Muscle layer of duodenum (tissue), 2 donors: ENCODE measurements around the gene NOTCH2.
"Not testable (repeated sequence)": the region's sequence is repeated elsewhere in the genome, so short reads cannot be mapped to it uniquely, and the experiment has no call there.

Source experiments
- H3K27ac ChIP-seq: one replicate; pipeline ENCODE4 v1.7.0; 2013; ENCODE audit warnings: mild to moderate bottlenecking, low read length
- H3K27me3 ChIP-seq: one replicate; pipeline ENCODE4 v1.7.0; 2013; ENCODE audit warnings: low read depth, mild to moderate bottlenecking, control low read depth, low read length
- H3K36me3 ChIP-seq, 2 donors: one replicate each; pipeline ENCODE4 v1.7.0; 2013; ENCODE audit warnings: low read length in 2 of 2, control low read depth in 1 of 2, mild to moderate bottlenecking in 1 of 2; ENCODE audit not compliant: insufficient read depth in 2 of 2, control insufficient read depth in 1 of 2
- H3K4me1 ChIP-seq, 2 donors: one replicate each; pipeline ENCODE4 v1.7.0; 2013; ENCODE audit warnings: low read length in 2 of 2, mild to moderate bottlenecking in 2 of 2, control low read depth in 1 of 2, moderate library complexity in 1 of 2; ENCODE audit not compliant: insufficient read depth in 2 of 2, control insufficient read depth in 1 of 2
- H3K4me3 ChIP-seq, 2 donors: one replicate each; pipeline ENCODE4 v1.7.0; 2013; ENCODE audit warnings: low read length in 2 of 2, low read depth in 1 of 2, mild to moderate bottlenecking in 1 of 2
- H3K9me3 ChIP-seq, 2 donors: one replicate each; pipeline ENCODE4 v1.7.0; 2013; ENCODE audit warnings: low read length in 2 of 2, control low read depth in 1 of 2, mild to moderate bottlenecking in 1 of 2; ENCODE audit not compliant: control insufficient read depth in 1 of 2
- donor health status: healthy.

Gene NOTCH2

GRCh38 chr1:119984771-119985170 is 84.7 kb downstream of the NOTCH2 start:
- Histone ChIP-seq H3K27me3 (no peaks in the 10 kb centered on the region), H3K27ac (no peak overlapping the region), H3K4me3 (no peak overlapping the region), H3K4me1 (peaks cover 0 to 14% of the 10 kb centered on the region in 2 donors), H3K36me3 (peaks cover 5 to 7% of the 10 kb centered on the region in 2 donors), H3K9me3 (no peaks in the 10 kb centered on the region)

GRCh38 chr1:119981986-119982815 is 87.3 kb downstream of the NOTCH2 start:
- no peaks in the 10 kb centered on the region for H3K9me3 ChIP-seq
- H3K36me3 ChIP-seq = peaks cover 5 to 7% of the 10 kb centered on the region in 2 donors
- H3K27ac ChIP-seq = no peak overlapping the region
- peaks cover 0 to 14% of the 10 kb centered on the region in 2 donors for H3K4me1 ChIP-seq
- H3K27me3 ChIP-seq = no peaks in the 10 kb centered on the region
- H3K4me3 ChIP-seq = no peak overlapping the region

- peaks cover 3 to 5% of the 10 kb centered on the region in 2 donors for H3K36me3 ChIP-seq
- no peaks in the 10 kb centered on the region for H3K9me3 ChIP-seq
- no peak overlapping the region for H3K4me3 ChIP-seq
- peaks cover 0 to 14% of the 10 kb centered on the region in 2 donors for H3K4me1 ChIP-seq
- no peak overlapping the region for H3K27ac ChIP-seq
- H3K27me3 ChIP-seq = no peaks in the 10 kb centered on the region
These were observed 88.0 kb downstream of the NOTCH2 start for GRCh38 chr1:119981496-119981895.

- Histone ChIP-seq H3K27me3 (no peaks in the 10 kb centered on the region), H3K4me1 (peaks cover 0 to 14% of the 10 kb centered on the region in 2 donors), H3K4me3 (no peak overlapping the region), H3K36me3 (no peaks in the 10 kb centered on the region), H3K9me3 (no peaks in the 10 kb centered on the region), H3K27ac (no peak overlapping the region)
These were observed 91.4 kb downstream of the NOTCH2 start for GRCh38 chr1:119978018-119978505.

- H3K27ac ChIP-seq, H3K9me3 ChIP-seq, H3K36me3 ChIP-seq, H3K4me1 ChIP-seq, H3K27me3 ChIP-seq, H3K4me3 ChIP-seq: not testable (repeated sequence)
These were observed 92.2 kb downstream of the NOTCH2 start for GRCh38 chr1:119977113-119977736.

GRCh38 chr1:119975582-119976254 is 93.7 kb downstream of the NOTCH2 start:
- not testable (repeated sequence) for H3K4me1 ChIP-seq, H3K36me3 ChIP-seq, H3K27me3 ChIP-seq, H3K9me3 ChIP-seq, H3K4me3 ChIP-seq, H3K27ac ChIP-seq

DNA sequence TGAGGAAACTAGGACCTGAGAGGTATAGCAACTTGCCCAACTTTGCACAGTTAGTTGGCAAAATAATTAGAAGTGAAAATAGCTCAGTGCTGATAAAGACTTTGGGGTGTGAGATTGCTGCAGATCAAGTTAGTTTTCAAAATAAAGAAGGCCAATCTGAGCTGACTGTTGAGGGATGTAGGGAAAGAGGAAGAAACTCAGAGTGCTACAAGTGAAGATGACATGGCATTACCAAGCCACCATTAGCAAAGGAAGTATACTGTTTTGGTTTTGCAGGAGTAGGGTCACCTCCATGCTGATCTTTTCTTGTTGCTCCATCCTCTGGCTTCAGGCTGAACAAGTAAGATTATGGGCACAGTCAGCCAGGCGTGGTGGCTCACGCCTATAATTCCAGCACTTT is 94.5 kb downstream of the NOTCH2 start:
- H3K27me3 ChIP-seq = no peaks in the 10 kb centered on the region
- no peaks in the 10 kb centered on the region for H3K9me3 ChIP-seq
- H3K27ac ChIP-seq = no peak overlapping the region
- H3K4me3 ChIP-seq = no peak overlapping the region
- no peaks in the 10 kb centered on the region for H3K4me1 ChIP-seq
- peaks cover 0 to 5% of the 10 kb centered on the region in 2 donors for H3K36me3 ChIP-seq

- H3K4me1 ChIP-seq = no peaks in the 10 kb centered on the region
- no peak overlapping the region for H3K4me3 ChIP-seq
- H3K27me3 ChIP-seq = no peaks in the 10 kb centered on the region
- no peak overlapping the region for H3K27ac ChIP-seq
- H3K36me3 ChIP-seq = peaks cover 4 to 13% of the 10 kb centered on the region in 2 donors
- H3K9me3 ChIP-seq = no peaks in the 10 kb centered on the region
These were observed 95.4 kb downstream of the NOTCH2 start for GRCh38 chr1:119974013-119974412.

DNA sequence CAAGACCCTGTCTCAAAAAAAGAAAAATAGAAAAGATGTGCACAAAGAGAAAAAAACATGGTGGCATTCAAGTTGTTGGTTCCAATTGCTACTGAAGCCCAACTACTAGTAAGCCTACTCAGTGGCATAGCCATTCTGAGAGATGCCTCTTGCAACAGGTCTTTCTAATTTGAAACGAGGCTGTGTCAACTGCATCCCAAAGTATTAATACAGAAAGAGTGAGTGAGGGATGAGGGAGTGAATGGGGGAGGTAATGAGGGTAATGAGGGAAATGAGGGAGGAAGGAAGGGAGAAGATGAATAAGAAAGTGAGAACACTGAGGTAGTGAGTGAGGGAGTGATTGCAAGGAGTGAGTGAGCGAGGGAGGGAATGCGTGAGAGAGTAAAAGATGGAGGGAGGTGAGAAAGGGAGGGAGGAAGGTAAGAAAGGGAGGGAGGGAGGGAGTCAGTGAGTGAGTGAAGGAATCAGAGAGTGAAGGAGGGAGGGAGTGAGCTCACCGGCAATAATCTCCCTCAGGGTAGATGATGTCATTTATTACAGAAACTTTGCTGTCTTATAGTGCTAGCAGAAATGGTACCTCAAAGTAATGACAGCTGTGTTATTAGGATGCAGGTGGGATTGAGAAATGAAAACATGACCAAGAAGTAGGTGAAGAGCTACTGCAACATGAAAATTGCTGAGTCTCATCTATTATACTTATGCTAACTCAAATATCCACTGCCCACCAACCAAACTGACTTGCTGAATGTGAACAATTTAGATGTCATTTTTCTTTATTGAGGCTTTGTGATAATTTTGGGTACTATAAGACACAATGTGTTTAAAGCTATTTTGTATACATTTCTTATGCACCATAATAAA is 97.5 kb downstream of the NOTCH2 start:
- Histone ChIP-seq H3K9me3 (no peaks in the 10 kb centered on the region), H3K36me3 (peaks cover 22 to 29% of the 10 kb centered on the region in 2 donors), H3K4me3 (no peak overlapping the region), H3K27ac (no peak overlapping the region), H3K27me3 (no peaks in the 10 kb centered on the region), H3K4me1 (peaks cover 0 to 6% of the 10 kb centered on the region in 2 donors)

- peaks cover 43 to 48% of the 10 kb centered on the region in 2 donors for H3K36me3 ChIP-seq
- H3K27ac ChIP-seq = no peak overlapping the region
- H3K4me3 ChIP-seq = no peak overlapping the region
- no peaks in the 10 kb centered on the region for H3K27me3 ChIP-seq
- peaks cover 0 to 23% of the 10 kb centered on the region in 2 donors for H3K4me1 ChIP-seq
- H3K9me3 ChIP-seq = no peaks in the 10 kb centered on the region
These were observed 100.9 kb downstream of the NOTCH2 start for GRCh38 chr1:119968601-119969000.
